Measurements from ENCODE around the gene OLIG1.
A peak's percentile ranks its signal among the peaks of the same experiment; 100 is the strongest.

The OLIG1 gene

DNA sequence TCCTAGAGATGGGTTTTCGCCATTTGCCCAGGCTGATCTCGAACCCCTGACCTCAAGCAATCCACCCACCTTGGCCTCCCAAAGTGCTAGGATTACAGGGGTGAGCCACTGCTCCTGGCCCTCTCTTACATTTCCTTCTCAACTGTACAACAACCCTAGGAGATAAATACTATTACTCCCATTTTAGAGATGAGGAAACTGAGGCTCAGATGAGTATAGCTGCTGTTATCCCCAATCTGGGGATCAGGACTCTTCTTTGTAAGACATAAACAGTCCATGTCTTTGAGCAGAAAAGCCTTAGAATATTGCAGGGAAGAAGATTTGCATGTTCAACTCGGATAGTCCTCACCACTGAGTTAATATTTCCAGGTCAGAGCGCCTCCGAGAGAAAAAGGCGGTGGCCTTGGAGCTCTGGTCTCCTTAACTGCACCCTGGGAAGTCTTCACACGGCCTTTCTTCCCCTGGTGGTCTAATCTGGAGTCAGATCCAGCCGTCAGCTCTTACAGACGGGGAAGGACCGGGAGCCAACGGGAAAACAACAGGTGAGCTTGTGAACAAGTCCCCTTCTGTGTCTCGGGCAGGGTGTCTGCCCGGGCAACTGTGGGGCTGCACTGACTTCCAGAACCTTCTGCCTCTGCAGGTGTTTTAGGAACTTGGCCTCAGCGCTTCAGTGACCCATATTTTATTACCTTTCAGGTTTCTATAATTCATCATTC, 5.9 kb upstream of the OLIG1 start:
- DNase-seq (ENCODE audit: low spot score) = no peak

DNA sequence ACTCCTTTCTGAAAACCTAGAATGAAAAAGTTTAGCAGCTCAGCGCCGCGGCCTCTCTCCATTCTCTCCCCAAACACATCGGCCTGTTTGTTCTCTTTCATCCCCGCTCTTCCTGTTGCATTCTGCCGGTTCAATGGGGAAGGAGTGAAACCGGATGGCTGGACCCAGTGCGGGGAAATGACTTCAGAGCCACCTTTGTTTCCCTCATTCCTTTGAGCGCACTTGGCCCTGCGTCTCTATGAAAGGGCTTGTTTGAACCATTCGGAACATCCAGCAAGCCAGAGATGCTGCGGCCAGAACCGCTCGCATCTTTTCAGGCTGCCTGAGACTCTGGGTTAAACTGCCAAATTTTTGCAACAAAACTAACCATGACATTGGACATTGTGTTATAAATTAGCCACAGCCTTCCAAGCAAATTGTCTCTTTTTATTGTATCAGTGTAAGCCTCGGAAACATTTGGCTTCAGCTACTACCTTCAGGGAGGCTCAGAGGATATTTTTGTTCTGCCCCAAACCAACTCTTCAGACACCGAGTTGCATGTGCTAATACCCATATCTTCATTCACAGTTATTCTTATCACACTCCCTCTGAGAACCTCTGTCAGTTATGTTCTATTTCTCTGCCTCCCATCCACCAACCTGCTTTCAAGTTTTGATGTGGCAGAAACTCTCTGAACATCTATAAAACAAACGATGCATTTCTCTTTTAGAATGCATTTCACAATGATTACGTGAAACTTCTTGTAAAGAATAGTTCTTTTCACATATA, 5.1 kb upstream of the OLIG1 start:
- no peak for DNase-seq (ENCODE audit: low spot score)

DNA sequence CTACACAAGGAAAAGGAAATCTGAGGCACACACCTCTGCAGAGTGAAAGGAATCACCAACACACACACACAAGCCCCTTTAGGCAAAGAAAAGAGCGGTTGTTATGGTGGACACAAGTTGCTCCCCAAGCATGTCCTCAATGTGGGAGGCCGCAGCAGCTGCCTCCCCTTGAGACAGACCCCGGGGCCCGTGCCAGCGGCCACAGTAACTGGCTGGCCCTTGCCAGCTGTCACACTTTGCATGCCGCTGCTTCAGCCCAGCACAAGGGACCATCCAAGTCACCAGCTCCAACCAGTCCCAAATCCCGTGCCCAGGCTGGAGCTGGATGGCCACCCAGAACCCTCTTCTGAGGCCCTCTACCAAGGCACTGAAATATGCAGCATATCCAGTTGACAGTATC, 2.9 kb upstream of the OLIG1 start:
- DNase-seq (ENCODE audit: low spot score) = no peak

DNA sequence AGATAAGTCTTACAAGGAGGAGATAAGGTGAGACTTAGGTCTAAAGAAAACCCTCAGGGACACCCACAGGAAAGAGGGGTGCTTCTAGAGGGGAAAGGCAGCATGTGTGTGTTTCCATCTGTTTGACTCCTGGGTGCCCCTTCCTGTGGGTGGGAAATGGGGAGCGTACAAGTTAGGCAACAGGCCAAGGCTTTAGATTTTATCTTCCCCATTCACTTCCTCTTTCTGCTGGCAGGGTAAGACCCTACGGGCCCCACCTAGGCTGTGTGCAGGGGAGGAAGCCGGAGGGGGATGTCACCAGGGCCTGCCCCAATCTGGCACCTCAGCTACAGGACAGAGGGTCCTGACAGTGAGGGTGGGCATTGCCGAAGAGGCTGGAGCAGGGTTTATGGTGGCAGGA, 2.5 kb upstream of the OLIG1 start:
- DNase-seq (ENCODE audit: low spot score) = no peak

DNA sequence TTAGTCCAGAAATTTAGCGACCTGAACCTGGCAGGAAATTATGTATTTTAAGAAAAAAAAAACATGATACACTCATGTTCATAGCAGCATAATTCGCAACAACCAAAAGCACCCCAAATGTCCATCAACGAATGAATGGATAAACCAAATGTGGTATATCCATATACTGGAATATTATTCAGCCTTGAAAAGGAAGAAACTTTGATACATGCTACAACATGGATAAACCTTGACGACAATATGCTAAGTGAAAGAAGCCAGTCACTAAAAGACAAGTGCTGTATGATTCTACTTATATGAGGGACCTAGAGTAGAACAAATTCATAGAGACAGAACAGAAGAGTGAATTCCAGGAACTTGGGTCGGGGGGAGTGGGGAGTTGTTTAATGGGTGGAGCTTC, 698 bp upstream of the OLIG1 start:
- DNase-seq (ENCODE audit: low spot score) = no peak

DNA sequence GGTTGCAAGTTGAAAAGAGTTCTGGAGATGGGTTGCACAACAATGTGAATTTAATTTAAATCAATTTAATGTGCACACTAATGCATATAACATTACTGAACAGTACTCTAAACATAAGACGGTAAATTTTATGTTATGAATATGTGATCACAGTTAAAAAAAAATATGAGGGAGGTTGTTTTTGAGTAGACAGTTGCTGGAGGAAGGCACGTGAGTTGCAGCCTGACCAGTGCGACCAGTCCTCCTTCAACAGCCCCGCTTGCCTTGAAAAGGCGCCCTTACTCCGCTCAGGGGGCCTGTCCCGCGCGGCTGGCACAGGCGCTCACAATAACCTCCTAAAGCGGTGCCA, 322 bp upstream of the OLIG1 start:
- DNase-seq (ENCODE audit: low spot score) = no peak

DNA sequence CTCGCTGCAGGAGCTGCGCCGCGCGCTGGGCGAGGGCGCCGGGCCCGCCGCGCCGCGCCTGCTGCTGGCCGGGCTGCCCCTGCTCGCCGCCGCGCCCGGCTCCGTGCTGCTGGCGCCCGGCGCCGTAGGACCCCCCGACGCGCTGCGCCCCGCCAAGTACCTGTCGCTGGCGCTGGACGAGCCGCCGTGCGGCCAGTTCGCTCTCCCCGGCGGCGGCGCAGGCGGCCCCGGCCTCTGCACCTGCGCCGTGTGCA, 730 bp downstream of the OLIG1 start:
- no peak for DNase-seq (ENCODE audit: low spot score)

DNA sequence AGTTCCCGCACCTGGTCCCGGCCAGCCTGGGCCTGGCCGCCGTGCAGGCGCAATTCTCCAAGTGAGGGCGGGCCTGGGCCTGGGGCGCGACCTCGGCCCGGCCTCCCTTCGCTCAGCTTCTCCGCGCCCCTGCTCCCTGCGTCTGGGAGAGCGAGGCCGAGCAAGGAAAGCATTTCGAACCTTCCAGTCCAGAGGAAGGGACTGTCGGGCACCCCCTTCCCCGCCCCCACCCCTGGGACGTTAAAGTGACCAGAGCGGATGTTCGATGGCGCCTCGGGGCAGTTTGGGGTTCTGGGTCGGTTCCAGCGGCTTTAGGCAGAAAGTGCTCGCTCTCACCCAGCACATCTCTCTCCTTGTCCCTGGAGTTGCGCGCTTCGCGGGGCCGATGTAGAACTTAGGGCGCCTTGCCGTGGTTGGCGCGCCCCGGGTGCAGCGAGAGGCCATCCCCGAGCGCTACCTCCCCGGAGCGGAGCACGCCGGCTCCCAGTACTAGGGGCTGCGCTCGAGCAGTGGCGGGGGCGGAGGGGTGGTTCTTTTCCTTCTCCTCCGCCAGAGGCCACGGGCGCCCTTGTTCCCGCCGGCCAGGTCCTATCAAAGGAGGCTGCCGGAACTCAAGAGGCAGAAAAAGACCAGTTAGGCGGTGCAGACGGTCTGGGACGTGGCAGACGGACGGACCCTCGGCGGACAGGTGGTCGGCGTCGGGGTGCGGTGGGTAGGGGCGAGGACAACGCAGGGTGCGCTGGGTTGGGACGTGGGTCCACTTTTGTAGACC, 1.2 kb downstream of the OLIG1 start:
- peak; percentile 14 for DNase-seq (ENCODE audit: low spot score)

DNA sequence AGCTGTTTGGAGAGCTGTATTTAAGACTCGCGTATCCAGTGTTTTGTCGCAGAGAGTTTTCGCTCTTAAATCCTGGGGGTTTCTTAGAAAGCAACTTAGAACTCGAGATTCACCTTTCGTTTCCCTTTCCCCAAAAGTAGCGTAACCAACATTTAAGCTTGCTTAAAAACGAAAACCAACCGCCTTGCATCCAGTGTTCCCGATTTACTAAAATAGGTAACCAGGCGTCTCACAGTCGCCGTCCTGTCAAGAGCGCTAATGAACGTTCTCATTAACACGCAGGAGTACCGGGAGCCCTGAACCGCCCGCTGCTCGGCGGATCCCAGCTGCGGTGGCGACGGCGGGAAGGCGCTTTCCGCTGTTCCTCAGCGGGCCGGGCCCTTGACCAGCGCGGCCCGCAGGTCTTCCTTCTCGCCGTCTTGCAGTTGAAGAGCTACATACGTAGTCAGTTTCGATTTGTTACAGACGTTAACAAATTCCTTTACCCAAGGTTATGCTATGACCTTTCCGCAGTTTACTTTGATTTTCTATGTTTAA, 1.9 kb downstream of the OLIG1 start:
- peak; percentile 20 for DNase-seq (ENCODE audit: low spot score)

DNA sequence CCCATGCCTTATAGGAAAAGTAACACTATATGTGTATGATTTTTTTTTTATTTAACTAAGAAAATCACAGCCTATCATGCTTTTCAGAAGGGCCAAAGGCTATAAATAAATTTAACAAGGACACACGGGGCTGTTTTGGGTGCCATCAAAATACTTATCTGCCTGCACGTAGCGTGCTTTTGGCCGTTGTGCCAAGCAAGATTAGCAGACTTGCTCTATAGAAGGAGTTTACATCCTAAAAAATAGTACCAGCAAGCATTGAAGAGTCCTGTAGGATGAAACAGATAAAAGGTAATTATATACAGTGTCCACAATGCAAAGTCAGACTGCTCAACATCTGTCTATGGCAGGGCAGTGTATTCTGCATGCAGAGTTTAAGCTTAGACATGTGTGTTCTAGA, 3.7 kb downstream of the OLIG1 start:
- no peak for DNase-seq (ENCODE audit: low spot score)

DNA sequence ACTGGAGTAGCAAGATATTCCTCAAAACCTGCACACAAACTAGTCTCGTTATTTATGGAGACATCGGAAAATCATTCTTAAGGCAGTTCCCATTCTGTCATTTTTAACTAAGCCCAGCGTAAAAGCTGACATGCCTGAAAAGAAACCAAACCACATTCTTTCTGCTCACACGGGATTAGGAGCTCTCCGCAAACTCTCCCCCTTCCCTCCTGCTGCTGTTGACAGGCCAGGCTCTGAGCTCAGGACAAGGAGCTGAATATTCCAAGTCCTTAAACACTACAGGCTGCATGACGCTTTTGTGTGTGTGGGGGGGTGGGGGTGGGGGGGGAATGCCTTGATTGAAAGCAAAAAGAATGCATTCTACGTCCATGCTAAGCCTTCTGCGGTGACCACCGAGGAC, 5.2 kb downstream of the OLIG1 start:
- DNase-seq (ENCODE audit: low spot score) = no peak

DNA sequence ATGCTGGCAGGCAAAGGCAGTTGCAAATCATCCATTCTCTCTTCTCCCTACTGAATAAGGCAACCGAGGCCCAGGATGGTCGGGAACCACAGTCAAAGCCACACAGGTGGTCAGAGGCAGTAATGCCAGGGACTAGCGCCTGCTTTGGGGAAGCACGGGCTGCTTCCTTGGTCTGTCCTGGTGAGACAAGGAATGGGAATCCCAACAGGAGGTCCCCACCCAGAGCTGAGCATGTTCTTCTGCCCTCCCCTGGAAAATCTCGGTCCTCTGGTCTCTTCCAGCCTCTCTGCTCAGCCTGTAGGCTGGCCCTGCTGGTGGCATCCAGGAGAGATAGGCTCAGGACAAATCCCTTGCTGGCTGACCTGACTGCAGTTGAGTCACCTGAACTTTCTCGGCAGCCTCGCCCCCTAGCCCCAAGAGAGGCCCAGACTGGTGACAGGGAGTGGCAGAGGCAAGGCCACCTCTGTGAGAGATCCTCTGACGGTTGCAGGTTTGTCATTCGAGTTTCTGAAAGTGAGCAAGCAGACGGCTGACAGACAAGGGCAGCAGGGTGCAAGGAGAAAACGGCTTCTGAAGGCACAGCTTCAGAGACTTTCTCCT, 5.8 kb downstream of the OLIG1 start:
- DNase-seq (ENCODE audit: low spot score) = no peak

DNA sequence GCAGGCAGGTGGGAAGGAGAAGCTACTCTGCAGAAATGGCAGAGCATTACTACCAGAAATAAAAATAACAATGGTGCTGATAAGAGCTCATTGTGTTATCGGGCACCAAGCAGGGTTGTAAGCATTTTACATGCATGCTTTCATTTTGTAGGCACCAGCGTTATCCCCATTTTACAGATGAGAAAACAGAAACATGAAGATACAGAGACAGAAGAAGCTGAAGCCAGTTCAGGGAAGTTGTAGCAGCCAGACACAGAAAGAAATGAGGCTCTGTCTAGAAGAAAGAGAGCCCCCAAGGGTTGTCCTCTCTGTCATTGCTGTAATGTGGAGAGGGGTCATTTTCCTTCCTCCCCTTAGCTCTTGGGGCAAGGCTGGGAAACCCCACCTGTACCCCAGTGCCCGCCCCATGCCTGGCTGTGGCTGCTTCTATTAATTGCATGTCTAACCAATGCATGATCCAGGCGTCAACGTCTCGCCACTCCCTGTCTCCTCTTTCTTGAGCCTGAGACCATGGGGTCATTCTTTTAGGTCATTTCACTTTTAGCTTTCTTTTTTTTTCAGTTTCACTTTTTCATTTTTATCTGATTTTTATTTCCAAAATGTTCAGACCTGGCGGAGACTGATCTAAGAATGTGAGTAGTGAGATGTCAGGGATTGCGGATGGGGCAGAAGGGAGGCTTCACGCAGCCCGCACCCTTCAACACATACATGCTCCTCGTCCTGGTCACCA, 6.8 kb downstream of the OLIG1 start:
- DNase-seq (ENCODE audit: low spot score) = no peak

DNA sequence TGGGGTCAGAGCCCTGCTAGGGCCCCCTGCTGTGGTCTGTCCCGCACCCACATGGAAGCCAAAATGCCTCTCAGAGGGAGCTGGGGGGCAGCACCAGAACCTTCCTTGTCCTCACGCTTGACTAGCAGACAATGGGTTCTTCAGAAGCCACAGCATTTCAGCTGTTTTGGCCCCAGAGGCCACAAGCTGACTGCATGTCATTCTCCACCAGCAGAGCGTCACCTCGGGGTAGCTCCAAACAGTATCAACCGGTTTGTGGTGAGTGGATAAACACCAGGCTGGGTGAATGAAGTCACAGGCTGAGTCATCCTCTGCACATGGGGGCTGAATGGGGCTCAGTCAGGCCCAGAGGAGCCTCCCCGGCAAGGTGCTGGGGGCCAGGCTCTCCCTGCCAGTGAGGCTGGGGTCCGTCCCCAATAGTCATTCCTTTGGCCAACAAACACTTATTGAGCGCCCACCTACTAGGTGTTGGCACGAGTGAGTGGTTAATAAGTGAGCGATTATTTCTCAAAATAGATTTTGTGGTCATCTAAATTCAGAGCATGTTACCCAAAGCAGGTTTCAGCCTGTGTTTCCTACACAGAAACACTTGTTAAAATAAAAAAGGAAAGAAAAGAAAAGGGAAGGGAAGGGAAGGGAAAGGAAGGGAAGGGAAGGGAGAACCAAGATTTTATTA, 9.1 kb downstream of the OLIG1 start:
- peak; percentile 44 for DNase-seq (ENCODE audit: low spot score)

DNA sequence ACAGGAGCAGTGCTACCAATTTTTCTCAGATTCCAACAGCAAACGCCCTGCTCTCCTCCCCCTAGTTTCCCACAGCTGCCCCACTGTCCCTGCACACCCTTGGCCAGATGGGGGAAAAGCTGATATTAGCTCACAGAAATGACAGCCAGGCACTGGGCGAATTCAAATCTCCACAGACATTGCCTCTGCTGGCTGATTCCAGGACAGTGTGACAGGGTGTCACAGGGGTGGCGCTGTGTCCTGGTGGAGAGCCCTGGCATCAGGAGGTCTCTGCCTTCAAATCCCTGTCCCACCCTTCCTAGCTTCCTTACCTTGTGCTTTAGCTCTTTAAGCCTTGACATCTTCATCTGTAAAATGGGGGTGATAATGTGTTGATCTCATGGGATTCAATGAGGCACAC, 10.4 kb downstream of the OLIG1 start:
- DNase-seq (ENCODE audit: low spot score) = no peak

DNA sequence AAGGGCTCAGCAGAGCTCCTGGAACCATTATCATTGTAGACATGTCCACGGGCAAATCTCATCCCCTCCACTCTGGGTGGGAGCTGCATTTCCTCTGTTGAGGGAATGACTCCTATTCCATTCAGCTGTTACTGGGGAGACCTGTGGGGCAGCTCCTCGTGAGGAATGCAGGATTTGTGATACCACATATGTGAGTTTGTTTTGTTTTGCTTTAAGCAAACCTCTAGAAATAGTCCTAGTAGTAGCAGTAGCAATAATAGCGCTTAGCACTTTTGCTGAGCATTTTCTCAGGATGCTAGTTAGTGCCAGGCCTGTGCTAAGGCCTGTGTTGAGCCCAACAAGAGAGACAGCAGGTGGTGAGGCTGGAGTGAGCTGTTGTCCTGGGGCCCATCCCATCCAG, 10.8 kb downstream of the OLIG1 start:
- no peak for DNase-seq (ENCODE audit: low spot score)

DNA sequence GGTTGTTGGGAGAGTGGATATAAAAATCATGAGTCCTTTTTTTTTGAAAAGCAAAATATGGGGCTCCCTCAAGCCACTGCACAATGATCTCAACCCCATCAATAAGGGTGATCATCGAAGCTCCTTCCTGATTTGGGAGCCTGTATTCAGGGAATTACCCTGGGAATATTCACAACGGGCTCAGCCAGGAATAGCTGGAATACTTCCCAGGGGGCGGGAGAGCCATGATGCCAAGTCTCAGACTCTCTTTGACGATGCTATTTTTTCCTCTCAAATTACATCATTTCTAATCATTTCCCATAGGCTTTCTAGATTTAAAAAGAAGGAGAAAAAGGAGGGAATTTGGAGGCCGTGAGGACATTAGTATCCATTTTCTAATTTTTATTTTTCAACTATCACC, 18.4 kb downstream of the OLIG1 start:
- DNase-seq (ENCODE audit: low spot score) = no peak

DNA sequence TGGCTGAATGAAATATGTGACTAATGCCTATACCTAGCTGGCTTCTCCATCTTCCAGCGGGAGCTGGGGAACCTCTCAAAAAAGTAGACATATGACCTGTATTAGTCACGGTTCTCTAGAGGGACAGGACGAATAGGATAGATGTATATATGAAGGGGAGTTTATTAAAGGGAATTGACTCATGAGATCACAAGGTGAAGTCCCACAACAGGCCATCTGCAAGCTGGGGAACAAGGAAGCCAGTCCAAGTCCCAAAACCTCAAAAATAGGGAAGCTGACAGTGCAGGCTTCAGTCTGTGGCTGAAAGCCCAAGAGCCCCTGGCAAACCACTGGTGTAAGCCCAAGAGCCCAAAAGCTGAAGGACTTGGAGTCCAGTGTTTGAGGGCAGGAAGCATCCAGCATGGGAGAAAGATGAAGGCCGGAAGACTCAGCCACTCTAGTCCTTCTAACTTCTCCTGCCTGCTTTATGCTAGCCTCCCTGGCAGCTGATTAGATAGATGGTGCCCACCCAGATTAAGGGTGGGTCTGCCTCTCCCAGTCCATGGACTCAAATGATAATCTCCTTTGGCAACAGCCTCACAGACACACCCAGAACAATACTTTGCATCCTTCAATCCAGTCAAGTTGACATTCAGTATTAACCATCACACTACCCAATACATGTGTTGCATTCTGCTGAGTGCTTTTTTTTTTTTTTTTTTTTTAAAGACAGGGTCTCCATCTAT, 19.6 kb downstream of the OLIG1 start:
- DNase-seq (ENCODE audit: low spot score) = no peak

DNA sequence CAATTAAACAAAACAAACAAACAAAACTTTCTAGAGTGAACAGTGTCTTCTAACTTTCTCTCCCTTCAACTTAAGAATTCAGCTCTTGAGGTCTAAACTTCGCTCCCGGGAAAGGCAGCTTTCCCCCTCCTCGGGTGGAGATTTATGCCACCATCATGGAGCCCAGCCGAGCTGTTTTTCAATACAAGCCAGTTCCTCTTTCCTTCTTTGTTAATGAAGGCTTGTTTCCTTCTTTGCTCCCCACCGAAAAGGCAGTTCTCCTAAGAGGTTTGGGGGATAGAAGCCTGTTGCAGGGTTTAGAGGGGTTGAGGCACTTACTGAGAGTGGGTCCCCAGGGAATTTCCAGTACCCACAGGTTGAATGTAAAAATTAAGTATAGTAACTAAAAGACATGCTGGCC, 26.5 kb downstream of the OLIG1 start:
- DNase-seq (ENCODE audit: low spot score) = no peak

DNA sequence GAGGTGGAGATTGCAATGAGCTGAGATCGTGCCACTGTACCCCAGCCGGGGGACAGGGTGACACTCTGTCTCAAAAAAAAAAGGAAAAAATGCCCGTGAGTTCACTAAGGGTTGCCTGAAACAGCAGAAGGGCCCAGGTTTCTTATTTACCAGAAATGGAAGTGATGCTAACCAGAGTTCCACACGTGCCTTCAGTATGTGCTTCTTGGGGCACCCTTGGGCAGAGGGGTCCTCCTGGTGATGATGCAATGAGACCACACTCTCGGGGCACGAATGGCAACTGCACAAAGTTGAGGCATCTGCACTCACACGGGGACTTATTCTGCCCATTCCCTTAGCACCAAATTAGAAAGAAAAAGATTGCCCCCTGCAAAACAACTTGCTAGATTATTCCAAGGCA, 29.2 kb downstream of the OLIG1 start:
- no peak for DNase-seq (ENCODE audit: low spot score)
